Measurements from ENCODE around the gene GLCE.

DNA sequence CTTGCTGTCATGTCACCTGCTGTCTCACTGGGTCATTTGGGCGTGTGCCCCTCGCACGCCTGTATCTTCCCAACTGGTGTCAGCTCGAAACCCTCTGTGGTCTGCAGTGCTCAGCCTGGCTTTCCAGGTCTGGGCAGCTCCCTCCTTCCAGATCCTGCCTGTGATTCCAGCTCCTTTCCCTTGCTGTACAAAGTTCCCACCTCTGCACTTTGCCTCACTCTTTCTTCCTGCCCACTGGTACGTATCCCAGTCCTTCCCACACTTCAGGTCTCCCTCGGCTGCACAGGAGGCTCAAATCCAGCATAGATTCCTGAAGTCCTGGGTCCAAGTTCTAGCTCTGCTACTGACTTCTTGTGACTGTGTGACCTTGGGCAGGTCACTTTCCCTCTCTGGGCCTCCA is 136.2 kb downstream of the GLCE start:
- TF ChIP-seq CTCF (IDR thresholded peaks at IDR 0.05) = no peak
- TF ChIP-seq EP300 (IDR thresholded peaks at IDR 0.05) = no peak
